GM18519 (cell line): ENCODE measurements around the gene TPD52L1.
"Not testable (repeated sequence)": the region's sequence is repeated elsewhere in the genome, so short reads cannot be mapped to it uniquely, and the experiment has no call there.

ENCODE experiments used
- ATAC-seq: cut with Tn5 transposase; IDR thresholded peaks from one replicate; pipeline ENCODE4 v1.9.1; 2021; ENCODE audit warnings: mild to moderate bottlenecking, moderate library complexity; ENCODE audit not compliant: unreplicated experiment, low FRiP score

Gene TPD52L1, protein sequence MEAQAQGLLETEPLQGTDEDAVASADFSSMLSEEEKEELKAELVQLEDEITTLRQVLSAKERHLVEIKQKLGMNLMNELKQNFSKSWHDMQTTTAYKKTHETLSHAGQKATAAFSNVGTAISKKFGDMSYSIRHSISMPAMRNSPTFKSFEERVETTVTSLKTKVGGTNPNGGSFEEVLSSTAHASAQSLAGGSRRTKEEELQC

GRCh38 chr6:125153391-125154117 lies at the start of gene TPD52L1:
Gene TPD52L1 (plus strand): TSS chr6:125153773. CDS start chr6:125153952, 179 bp downstream.
- peak; percentile 95 for ATAC-seq

DNA sequence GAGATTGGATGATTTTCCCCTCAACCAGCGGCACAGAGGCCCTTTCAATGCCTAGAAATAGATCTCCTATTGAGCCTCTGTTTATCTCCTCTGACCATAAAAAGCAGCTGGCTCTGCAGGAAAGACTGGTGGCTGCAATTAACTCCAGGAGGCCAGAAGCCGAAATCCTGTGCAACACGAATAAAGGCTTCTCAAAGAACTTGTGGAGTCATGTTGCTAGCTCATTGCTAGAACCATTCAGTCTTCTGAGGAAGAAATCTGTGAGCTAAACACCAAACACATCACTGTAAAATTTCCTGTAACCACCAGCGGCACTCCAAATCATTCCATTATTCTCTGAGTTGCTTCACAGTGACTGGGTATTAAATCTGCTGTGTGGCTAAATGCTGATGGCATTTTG lies 49.1 kb upstream of the TPD52L1 start:
- no peak for ATAC-seq

GRCh38 chr6:125107048-125107447 lies 46.5 kb upstream of the TPD52L1 start:
- no peak for ATAC-seq

- no peak for ATAC-seq
These were observed 45.7 kb upstream of the TPD52L1 start for GRCh38 chr6:125107896-125108295.

GRCh38 chr6:125110056-125110455 lies 43.5 kb upstream of the TPD52L1 start:
- ATAC-seq = no peak

DNA sequence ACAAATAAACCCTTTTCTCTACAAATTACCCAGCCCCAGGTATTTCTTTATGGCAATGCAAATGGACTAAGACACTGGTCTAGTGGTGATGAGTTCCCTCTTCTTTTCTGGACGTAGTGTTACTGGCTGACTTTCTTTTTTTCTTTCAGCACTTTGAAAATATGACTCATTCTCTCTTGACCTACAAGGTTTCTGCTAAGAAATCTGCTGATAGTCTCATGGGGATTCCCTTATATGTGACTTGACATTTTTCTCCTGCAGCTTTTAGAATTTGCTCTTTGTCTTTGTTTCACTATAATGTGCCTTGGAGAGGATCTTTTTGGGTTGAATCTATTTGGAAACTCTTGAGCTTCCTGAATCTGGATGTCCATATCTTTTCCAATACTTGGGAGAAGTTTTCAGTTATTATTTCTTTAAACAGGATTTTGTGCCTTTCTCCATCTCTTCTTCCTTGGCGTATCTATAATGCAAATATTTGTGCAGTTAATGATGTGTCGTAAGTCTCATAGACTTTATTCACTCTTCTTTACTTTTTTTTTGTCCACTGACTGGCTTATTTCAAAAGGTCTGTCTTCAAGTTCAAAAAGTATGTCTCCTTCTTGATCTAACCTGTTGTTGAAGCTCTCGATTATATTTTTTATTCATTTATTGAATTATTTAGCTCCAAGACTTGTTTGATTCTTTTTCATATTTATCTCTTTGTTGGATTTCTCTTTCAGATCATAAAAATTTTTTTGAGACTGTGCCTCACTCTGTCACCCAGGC lies 42.2 kb upstream of the TPD52L1 start:
- no peak for ATAC-seq

- ATAC-seq = no peak
These were observed 40.6 kb upstream of the TPD52L1 start for GRCh38 chr6:125112934-125113333.

- no peak for ATAC-seq
These were observed 39.2 kb upstream of the TPD52L1 start for GRCh38 chr6:125114248-125114858.

DNA sequence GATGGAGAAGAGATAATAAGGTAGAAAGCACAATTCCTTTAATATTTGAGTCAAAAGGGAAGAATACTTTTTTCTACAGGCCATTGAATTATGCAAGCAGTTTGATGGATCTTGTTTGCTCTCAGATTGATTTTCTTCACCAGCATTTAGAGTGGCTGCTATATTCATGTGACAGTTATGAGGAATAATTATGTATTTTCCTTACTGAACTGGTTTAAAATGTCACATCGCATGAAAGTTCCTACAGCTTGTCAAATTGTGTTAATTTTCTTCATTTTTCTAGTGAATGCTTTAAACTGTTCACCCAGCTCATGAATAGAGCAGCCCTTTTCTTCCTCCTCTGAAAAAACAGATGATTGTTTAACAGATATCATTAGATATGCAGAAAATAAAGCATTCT lies 37.4 kb upstream of the TPD52L1 start:
- ATAC-seq = no peak

GRCh38 chr6:125116710-125117109 lies 36.9 kb upstream of the TPD52L1 start:
- ATAC-seq = no peak

GRCh38 chr6:125117818-125118217 lies 35.8 kb upstream of the TPD52L1 start:
- ATAC-seq = no peak

DNA sequence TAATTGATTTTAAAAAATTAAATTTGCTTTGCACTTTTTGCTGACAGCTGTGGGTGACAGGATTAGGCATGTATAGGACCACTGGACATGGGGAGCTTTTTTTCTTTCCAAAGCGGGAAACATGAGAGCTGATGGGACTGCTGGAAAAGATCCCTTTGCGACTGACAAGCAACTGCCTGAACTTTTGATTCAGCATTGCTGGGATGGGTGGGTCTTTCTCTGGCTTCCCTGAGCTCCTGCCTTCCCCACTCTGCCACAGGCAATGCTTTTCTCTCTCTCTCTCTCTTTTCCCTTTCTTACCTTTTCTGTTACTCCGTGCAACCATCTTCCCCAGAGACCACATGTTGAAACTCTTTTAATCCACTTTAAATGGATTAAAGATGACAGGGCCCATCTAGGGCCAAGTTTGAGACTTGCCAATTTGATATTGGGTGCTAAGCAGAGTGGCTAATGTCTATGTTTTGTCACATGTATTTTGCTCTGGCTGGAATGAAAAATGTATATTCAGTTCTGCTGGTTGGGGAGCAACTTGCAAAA lies 33.5 kb upstream of the TPD52L1 start:
- no peak for ATAC-seq

DNA sequence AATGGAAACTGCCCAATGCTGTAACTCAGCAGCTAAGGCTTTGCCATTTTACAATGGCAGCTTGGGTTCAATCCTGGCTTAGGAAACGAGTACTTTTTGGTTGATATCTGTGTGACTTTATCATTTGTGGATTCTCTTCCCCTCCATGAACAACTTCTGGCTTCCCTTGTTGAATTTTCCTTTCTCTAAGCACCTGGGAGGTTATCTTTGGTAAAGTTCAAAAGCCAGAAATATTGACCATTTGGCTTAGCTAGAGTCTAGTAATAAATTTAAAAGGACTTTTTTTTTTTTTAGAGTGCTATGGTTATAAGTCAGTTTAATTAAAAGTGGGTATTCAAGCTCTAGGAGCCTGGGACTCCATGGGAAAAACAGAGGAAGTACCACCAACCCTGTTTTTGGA lies 31.7 kb upstream of the TPD52L1 start:
- ATAC-seq = no peak

GRCh38 chr6:125123051-125123450 lies 30.5 kb upstream of the TPD52L1 start:
- ATAC-seq = no peak

GRCh38 chr6:125123468-125124048 lies 30.0 kb upstream of the TPD52L1 start:
- ATAC-seq = no peak

GRCh38 chr6:125124049-125124669 lies 29.4 kb upstream of the TPD52L1 start:
- ATAC-seq = no peak

GRCh38 chr6:125125856-125126255 lies 27.7 kb upstream of the TPD52L1 start:
- ATAC-seq = not testable (repeated sequence)

DNA sequence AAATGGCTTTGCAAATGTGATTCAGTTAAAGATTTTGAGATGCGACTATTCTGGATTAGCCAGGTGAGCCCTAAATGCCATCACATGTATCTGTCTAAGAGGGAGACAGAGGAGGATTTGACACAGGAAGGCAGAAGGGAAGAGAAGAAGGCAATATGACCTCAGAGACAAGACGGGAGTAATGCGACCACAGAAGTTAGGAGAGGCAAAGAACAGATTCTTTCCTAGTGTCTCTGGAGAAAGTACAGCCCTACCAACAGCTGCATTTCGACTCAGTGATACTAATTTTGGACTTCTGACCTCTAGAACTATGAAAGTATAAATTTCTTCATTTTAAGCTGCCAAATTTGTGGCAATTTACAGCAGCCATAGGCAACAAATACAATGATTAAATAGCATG lies 24.2 kb upstream of the TPD52L1 start:
- no peak for ATAC-seq

- no peak for ATAC-seq
These were observed 21.5 kb upstream of the TPD52L1 start for GRCh38 chr6:125132058-125132457.

GRCh38 chr6:125136378-125136777 lies 17.2 kb upstream of the TPD52L1 start:
- no peak for ATAC-seq
